A673 (cell line): ENCODE results near the gene VWA1. TPM values are rescaled to one million over a fixed set of nuclear protein-coding genes. Genes with fewer than 3 reads are reported as not detected.

Source experiments
- BruUV-seq: library from RNA; stranded (reverse); fragments of 400-500 nt; replicated peaks from 2 replicates; lab custom pipeline; 2021; lab: Mats Ljungman, UMichigan
- CTCF ChIA-PET: fragments of 300-600 bp; sonication (Branson Sonifier 250); formaldehyde crosslinking; loops from one replicate; lab custom pipeline; 2022; ENCODE audit warnings: antibody characterized with exemption; lab: Charles Lee
- POLR2A ChIA-PET: fragments of 300-600 bp; sonication (Branson Sonifier 250); formaldehyde crosslinking; loops from one replicate; lab custom pipeline; 2022; ENCODE audit warnings: antibody characterized with exemption; ENCODE audit not compliant: low non-redundant PET; lab: Charles Lee
- DNase-seq: peaks from one replicate; pipeline ENCODE4 v3.0.0-alpha.2; 2015; ENCODE audit warnings: low spot score
- H3K27ac ChIP-seq: fragments of 200-600 bp; sonication (generic); 2 replicates; pipeline ENCODE4 v1.5.1; 2016; ENCODE audit warnings: mixed run types, low read depth, mild to moderate bottlenecking, mixed read lengths, antibody characterized with exemption, low read length; ENCODE audit not compliant: poor library complexity, severe bottlenecking
- H3K27me3 ChIP-seq: fragments of 200-600 bp; sonication (generic); replicated peaks from 2 replicates; pipeline ENCODE4 v1.6.1; 2017; ENCODE audit warnings: mixed run types, low read depth, mild to moderate bottlenecking, mixed read lengths, antibody characterized with exemption, low read length; ENCODE audit not compliant: insufficient read depth, poor library complexity
- H3K36me3 ChIP-seq: fragments of 200-600 bp; sonication (generic); 2 replicates; pipeline ENCODE4 v1.6.1; 2016; ENCODE audit warnings: mixed run types, mild to moderate bottlenecking, mixed read lengths, antibody characterized with exemption, low read length; ENCODE audit not compliant: insufficient read depth, poor library complexity, severe bottlenecking
- H3K4me1 ChIP-seq: fragments of 200-600 bp; sonication (generic); 2 replicates; pipeline ENCODE4 v1.6.1; 2017; ENCODE audit warnings: mixed run types, mild to moderate bottlenecking, mixed read lengths, antibody characterized with exemption, low read length; ENCODE audit not compliant: insufficient read depth, poor library complexity, severe bottlenecking
- H3K4me3 ChIP-seq: fragments of 200-600 bp; sonication (generic); 2 replicates; pipeline ENCODE4 v1.5.1; 2016; ENCODE audit warnings: low read depth, mixed run types, mild to moderate bottlenecking, mixed read lengths, low read length; ENCODE audit not compliant: poor library complexity, severe bottlenecking
- H3K9me3 ChIP-seq: fragments of 200-600 bp; sonication (generic); 2 replicates; pipeline ENCODE4 v1.6.1; 2016; ENCODE audit warnings: mixed run types, low read depth, mild to moderate bottlenecking, mixed read lengths, antibody characterized with exemption, low read length; ENCODE audit not compliant: poor library complexity, severe bottlenecking
- CTCF ChIP-seq: fragments of 300-800, 200-600 bp; sonication (generic); conservative IDR thresholded peaks from 2 replicates; pipeline ENCODE4 v1.5.1; 2017; ENCODE audit warnings: low read depth, mild to moderate bottlenecking, antibody characterized with exemption, low read length, moderate library complexity, mixed read lengths
- EZH2 ChIP-seq: fragments of 200-600 bp; sonication (generic); IDR thresholded peaks from 2 replicates; pipeline ENCODE4 v1.6.1; 2017; ENCODE audit warnings: borderline replicate concordance, low read depth, mild to moderate bottlenecking, mixed read lengths, antibody characterized with exemption, low read length; ENCODE audit not compliant: poor library complexity, severe bottlenecking
- intact Hi-C: fragments of 100-400 bp; cut with micrococcal nuclease; formaldehyde crosslinking; loops from one replicate; pipeline ENCODE4 v1.10.0; 2022; ENCODE audit not compliant: unreplicated experiment
- total RNA-seq: library from RNA; stranded (reverse); gene quantifications from 2 replicates; pipeline ENCODE4 v1.2.3, GENCODE V29; 2021

Gene VWA1
- total RNA-seq, 1 experiment from 2014 or later, result 0.92 TPM

GRCh38 chr1:1393014-1393413 is 42.5 kb upstream of the VWA1 start:
- intact Hi-C loops, result no loop called here
- ChIA-PET CTCF (no interaction called here), POLR2A (no interaction called here)
- no peak overlapping the region for H3K27ac ChIP-seq
- H3K36me3 ChIP-seq, result peaks cover 94% of the 10 kb centered on the region
- peaks cover 9% of the 10 kb centered on the region for H3K4me1 ChIP-seq
- no peak for DNase-seq
- no peak overlapping the region for H3K4me3 ChIP-seq
- no TSS peak for BruUV-seq
- TF ChIP-seq CTCF, result no peak
- TF ChIP-seq EZH2, result no peak
- no peaks in the 10 kb centered on the region for H3K9me3 ChIP-seq
- no peaks in the 10 kb centered on the region for H3K27me3 ChIP-seq

- no peaks in the 10 kb centered on the region for H3K9me3 ChIP-seq
- ChIA-PET POLR2A (no interaction called here), CTCF (no interaction called here)
- H3K36me3 ChIP-seq, result peaks cover 90% of the 10 kb centered on the region
- BruUV-seq, result no TSS peak
- H3K27me3 ChIP-seq, result no peaks in the 10 kb centered on the region
- DNase-seq, result no peak
- no peak for TF ChIP-seq EZH2
- no peak for TF ChIP-seq CTCF
- H3K27ac ChIP-seq, result no peak overlapping the region
- intact Hi-C loops, result no loop called here
- no peak overlapping the region for H3K4me3 ChIP-seq
- peaks cover 11% of the 10 kb centered on the region for H3K4me1 ChIP-seq
Measured at GRCh38 chr1:1393428-1393827, 42.1 kb upstream of the VWA1 start.

- Histone ChIP-seq H3K9me3 (no peaks in the 10 kb centered on the region), H3K4me3 (no peak overlapping the region), H3K27ac (no peak overlapping the region), H3K4me1 (peaks cover 11% of the 10 kb centered on the region), H3K27me3 (no peaks in the 10 kb centered on the region), H3K36me3 (peaks cover 83% of the 10 kb centered on the region)
- TF ChIP-seq EZH2 (no peak), CTCF (no peak)
- DNase-seq, result no peak
- CTCF ChIA-PET, result no interaction called here
- BruUV-seq, result no TSS peak
- intact Hi-C loops, result no loop called here
- POLR2A ChIA-PET, result no interaction called here
Measured at GRCh38 chr1:1394116-1394515, 41.4 kb upstream of the VWA1 start.
